HG02981 (cell line): ENCODE results near the gene ARFGAP2.
"Not testable (repeated sequence)": the region's sequence is repeated elsewhere in the genome, so short reads cannot be mapped to it uniquely, and the experiment has no call there.

ENCODE experiments used
- ATAC-seq: cut with Tn5 transposase; IDR thresholded peaks from one replicate; pipeline ENCODE4 v1.9.1; 2021; ENCODE audit warnings: mild to moderate bottlenecking, moderate library complexity; ENCODE audit not compliant: unreplicated experiment

Gene ARFGAP2

DNA sequence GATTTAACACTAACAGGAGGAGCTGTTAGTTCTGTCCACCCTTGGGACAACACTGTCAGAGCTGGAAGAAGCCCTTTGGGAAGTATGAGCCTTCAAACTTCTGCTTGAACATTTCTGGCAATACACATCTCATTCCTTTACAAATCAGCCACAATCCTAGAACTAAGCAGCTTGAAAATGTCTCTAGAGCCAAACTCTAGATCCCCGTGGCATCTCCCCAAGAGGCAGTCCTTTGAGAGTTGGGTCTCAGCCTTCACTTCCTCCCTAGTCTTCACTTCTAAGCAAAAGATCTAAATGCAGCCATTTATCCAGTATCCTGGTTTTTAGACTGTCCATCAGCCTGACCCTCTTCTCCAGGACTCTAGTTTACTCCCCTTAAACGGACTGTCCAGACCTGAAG, 26.9 kb downstream of the ARFGAP2 start:
- no peak for ATAC-seq

DNA sequence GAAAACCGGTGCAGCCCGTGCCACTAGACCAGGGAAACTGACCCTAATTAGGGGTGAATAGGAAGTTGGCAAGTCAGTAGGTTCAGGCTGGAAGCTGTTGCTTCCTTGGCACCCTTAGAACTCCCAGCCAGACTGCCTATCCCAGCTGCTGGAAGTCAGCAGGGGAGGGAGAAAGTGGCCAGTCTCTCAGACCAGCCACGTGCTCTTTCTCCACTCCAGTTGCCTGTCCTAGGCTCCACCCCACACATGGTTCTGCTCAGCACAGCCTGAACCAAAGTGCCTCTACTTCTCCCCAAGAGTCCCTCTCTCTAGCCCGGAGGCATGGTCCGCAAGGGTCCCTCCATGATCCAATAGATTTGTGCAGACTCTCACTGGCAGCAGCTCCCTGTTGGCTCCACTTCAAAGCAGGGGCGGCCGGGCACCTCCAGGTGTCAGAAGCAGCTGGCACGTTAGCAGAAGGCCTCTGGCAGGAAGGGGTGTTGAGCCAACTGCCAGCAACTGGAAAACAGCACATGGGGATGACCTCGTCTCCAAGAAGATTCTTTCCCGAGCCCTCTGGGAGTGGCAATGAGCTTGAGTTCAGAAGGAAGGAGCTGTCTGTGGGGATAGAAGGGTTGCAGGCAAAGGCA, 27.7 kb downstream of the ARFGAP2 start:
- no peak for ATAC-seq

GRCh38 chr11:47148270-47148669, 28.4 kb downstream of the ARFGAP2 start:
- no peak for ATAC-seq

GRCh38 chr11:47147681-47148080, 29.0 kb downstream of the ARFGAP2 start:
- no peak for ATAC-seq

GRCh38 chr11:47147250-47147649, 29.4 kb downstream of the ARFGAP2 start:
- ATAC-seq: no peak

DNA sequence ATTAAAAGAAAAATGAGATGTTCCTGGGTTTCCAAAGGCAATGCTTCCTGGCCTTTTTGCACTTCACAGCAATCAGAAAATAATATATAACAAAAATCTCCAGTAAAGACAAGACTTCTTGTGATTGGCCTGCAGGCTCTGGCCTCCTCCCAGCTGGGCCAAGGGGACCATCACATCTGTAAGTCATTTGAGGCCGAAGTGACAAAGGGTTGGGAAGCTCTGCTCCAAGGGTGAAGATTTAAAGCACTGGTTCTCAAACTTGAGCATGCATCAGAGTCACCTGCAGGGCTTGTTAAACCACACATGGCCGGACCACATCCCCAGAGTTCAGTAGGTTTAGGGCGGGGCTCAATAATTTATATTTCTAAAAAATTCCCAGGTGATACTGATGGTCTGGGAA, 32.1 kb downstream of the ARFGAP2 start:
- ATAC-seq: no peak

GRCh38 chr11:47143322-47143721, 33.4 kb downstream of the ARFGAP2 start:
- ATAC-seq: no peak

DNA sequence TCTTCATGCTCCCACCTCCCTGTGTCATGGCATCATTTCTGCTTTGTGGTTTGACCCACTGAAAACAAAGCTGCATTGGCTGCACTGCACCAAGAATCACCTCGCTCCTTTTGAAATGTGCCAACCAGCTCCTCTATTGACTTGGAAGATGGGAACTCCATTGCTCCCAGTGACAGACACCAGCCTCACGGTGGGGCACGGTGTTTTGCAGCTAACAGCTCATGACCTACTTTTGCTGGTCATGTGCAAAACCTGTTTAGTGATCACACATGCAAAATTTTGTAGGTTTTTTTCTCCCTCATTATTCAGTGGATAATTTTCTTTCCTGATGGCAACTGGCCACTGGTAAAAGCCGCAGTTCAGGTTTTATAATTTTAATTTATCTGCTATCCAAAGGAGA, 36.8 kb downstream of the ARFGAP2 start:
- ATAC-seq: no peak

DNA sequence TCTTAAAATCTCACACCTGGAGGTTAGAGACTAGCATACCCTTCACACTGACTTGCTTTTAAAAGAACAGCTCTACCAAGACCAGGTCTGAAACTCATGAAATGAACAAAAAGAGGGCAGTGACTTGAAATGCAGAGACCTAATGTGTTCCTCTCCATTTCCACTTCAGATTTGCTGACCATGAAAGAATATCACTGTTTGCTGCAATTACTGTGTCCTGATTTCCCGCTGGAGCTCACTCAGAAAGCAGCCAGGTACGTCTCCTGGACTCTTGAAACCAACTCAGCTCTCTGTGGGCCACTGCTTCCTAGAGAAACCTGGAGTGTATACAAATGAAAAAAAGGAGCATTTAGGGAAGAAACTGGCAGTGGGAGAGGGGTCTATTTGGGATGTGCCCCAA, 39.2 kb downstream of the ARFGAP2 start:
- ATAC-seq: no peak

- no peak for ATAC-seq
Observed at GRCh38 chr11:47136921-47137320, 39.8 kb downstream of the ARFGAP2 start.

- ATAC-seq: no peak
Observed at GRCh38 chr11:47136327-47136726, 40.4 kb downstream of the ARFGAP2 start.

DNA sequence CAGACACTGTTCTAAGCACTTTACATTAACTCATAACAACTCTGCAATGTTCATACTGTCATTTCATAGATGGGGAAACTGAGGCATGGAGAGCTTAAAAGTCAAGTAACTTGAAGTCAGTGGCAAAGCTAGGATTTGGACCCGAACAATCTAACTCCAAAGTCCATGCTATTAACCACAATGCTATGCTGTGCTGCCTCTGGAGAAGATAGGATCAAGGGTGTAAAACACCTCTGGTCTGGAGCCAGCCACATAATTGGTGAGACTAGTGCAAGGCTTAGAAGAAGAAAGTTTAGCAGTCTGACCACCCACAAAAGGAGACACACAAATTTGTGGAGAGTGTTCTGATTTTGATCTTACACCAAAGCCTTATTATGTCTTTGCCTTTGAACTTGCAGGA, 43.7 kb downstream of the ARFGAP2 start:
- no peak for ATAC-seq

DNA sequence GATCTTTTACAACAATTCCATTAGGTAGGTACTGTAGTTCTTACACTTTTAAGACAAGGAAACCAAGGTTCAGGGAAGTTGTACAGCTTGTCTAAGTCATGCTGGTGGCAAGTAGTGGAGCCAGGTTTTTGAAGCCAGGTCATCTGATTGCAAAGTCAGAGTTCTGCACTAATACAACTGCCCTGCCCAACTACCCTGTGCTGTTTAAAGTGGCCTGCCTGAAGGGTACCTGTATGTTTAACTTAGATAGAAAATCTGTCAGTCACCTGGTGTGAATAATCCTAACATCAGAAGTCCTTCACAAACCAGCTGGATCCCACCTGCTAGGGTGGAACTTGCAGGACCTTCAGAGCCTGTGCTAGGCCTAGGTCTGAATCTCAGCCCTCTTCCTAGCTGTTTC, 44.2 kb downstream of the ARFGAP2 start:
- ATAC-seq: no peak

DNA sequence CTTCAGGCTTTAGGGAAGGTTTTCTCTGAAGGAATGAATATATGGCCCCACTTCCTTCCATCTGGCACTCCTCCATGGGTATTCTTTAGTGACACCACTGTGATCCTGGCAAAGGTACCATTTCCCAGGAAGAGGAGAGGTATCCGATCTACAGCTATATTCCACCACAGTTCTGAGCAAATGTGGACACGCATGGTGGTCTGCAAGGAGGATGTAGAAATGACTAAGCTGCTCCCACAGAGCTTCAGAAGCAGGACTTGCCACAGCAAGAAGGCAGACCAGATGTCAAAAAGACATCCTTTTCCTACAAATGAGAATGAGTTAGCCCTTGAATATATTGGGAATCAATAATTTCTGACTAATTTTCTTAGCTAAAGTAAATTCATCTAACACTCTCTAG, 45.5 kb downstream of the ARFGAP2 start:
- ATAC-seq: no peak

- no peak for ATAC-seq
Observed at GRCh38 chr11:47130543-47130942, 46.1 kb downstream of the ARFGAP2 start.

- ATAC-seq: no peak
Observed at GRCh38 chr11:47127213-47127612, 49.5 kb downstream of the ARFGAP2 start.

GRCh38 chr11:47125083-47125482, 51.6 kb downstream of the ARFGAP2 start:
- ATAC-seq: no peak

- ATAC-seq: no peak
Observed at GRCh38 chr11:47124675-47125074, 52.0 kb downstream of the ARFGAP2 start.

DNA sequence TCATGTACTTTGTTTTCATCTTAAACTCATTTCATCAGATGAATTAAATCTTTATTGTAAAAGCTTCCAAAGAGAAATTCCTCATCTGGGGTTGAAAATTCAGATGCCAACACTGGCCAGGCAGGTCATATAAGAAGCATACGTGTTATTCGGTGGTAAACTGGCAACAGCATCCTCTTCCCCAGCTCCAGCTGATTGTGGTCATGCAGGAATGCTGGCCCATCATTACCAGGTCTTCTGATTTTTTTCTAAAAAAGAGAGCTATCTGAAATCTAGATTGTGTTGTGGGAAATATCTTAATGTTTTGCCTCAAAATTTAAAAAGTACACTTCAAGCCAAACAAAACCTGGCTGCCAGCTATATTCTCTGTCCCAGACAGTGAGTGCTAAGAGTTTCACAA, 53.6 kb downstream of the ARFGAP2 start:
- no peak for ATAC-seq

DNA sequence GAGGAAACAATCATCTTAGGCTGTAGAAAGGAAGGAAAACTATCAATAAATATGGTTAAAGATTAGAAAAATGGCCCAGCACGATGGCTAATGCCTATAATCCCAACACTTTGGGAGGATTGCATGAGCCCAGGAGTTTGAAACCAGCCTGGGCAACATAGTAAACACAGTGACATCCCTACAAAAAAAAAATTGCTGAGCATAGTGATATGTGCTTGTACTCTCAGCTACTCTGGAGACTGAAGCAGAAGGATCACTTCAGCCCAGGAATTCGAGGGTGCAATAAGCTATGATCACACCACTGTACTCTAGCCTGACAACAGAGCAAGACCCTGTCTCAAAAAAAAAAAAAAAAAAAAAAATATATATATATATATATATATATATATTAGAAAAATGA, 54.9 kb downstream of the ARFGAP2 start:
- ATAC-seq: no peak

- ATAC-seq: no peak
Observed at GRCh38 chr11:47121056-47121455, 55.6 kb downstream of the ARFGAP2 start.

DNA sequence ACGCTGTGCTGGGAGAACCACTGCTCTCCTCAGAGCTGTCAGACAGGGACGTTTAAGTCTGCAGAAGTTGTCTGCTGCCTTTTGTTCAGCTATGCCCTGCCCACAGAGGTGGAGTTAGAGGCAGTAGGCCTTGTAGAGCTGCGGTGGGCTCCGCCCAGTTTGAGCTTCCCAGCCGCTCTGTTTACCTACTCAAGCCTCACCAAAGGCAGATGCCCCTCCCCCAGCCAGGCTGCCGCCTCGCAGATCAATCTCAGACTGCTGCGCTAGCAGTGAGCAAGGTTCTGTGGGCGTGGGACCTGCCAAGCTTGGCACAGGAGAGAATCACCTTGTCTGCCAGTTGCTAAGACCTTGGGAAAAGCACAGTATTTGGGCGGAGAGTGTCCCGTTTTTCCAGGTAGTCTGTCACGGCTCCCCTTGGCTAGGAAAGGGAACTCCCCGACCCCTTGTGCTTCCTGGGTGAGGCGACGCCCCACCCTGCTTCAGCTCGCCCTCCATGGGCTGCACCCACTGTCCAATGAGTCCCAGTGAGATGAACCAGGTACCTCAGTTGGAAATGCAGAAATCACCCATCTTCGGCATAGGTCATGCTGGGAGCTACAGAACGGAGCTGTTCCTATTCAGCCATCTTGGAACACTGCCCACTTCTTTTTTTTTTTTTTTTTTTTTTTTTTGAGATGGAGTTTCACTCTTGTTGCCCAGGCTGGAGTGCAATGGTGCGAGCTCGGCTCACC, 57.6 kb downstream of the ARFGAP2 start:
- not testable (repeated sequence) for ATAC-seq
